Hindlimb muscle (tissue), 1 donor: ENCODE results near the gene C1QTNF8. TPM values are rescaled to one million over a fixed set of nuclear protein-coding genes. Genes with fewer than 3 reads are reported as not detected.

Experiments
- DNase-seq: peaks from one replicate; pipeline ENCODE4 v3.0.0-alpha.2; 2013
- polyA plus RNA-seq: library from polyadenylated mRNA; unstranded; fragments of 120-200 nt; gene quantifications from one replicate; pipeline ENCODE4 v1.2.1, GENCODE V29; 2013; ENCODE audit not compliant: insufficient read length

C1QTNF8 gene
- polyA plus RNA-seq, 1 donor, result not detected

GRCh38 chr16:1075546-1075945, 20.5 kb downstream of the C1QTNF8 start:
- DNase-seq, result no peak

GRCh38 chr16:1074379-1074649, 21.7 kb downstream of the C1QTNF8 start:
- DNase-seq, result no peak

- no peak for DNase-seq
These were observed 22.3 kb downstream of the C1QTNF8 start for GRCh38 chr16:1073566-1074378.

GRCh38 chr16:1073262-1073558, 22.8 kb downstream of the C1QTNF8 start:
- no peak for DNase-seq

GRCh38 chr16:1072526-1073261, 23.4 kb downstream of the C1QTNF8 start, which contains the start of gene SSTR5:
SSTR5 (plus strand) TSS chr16:1072747; CDS start chr16:1078869, 6,122 bp downstream.
- DNase-seq, result no peak

- no peak for DNase-seq
These were observed 24.4 kb downstream of the C1QTNF8 start for GRCh38 chr16:1071561-1072225.

- no peak for DNase-seq
These were observed 25.1 kb downstream of the C1QTNF8 start for GRCh38 chr16:1070864-1071408.

GRCh38 chr16:1070084-1070863, 25.8 kb downstream of the C1QTNF8 start:
- DNase-seq, result no peak

- no peak for DNase-seq
These were observed 26.9 kb downstream of the C1QTNF8 start for GRCh38 chr16:1069154-1069553.

- no peak for DNase-seq
These were observed 27.6 kb downstream of the C1QTNF8 start for GRCh38 chr16:1068451-1068850.

GRCh38 chr16:1067629-1068028, 28.4 kb downstream of the C1QTNF8 start:
- no peak for DNase-seq

- no peak for DNase-seq
These were observed 29.4 kb downstream of the C1QTNF8 start for GRCh38 chr16:1066584-1067172.

- no peak for DNase-seq
These were observed 30.4 kb downstream of the C1QTNF8 start for GRCh38 chr16:1065469-1066128.

- DNase-seq, result no peak
These were observed 32.3 kb downstream of the C1QTNF8 start for GRCh38 chr16:1063728-1064127.

GRCh38 chr16:1062895-1063294, 33.1 kb downstream of the C1QTNF8 start:
- DNase-seq, result no peak

- no peak for DNase-seq
These were observed 34.1 kb downstream of the C1QTNF8 start for GRCh38 chr16:1061769-1062505.

GRCh38 chr16:1060416-1061340, 35.4 kb downstream of the C1QTNF8 start:
- no peak for DNase-seq

GRCh38 chr16:1059310-1059709, 36.7 kb downstream of the C1QTNF8 start:
- DNase-seq, result no peak

- DNase-seq, result no peak
These were observed 37.8 kb downstream of the C1QTNF8 start for GRCh38 chr16:1058216-1058615.
